Measurements from ENCODE around the gene TTLL13.

The TTLL13 gene

DNA sequence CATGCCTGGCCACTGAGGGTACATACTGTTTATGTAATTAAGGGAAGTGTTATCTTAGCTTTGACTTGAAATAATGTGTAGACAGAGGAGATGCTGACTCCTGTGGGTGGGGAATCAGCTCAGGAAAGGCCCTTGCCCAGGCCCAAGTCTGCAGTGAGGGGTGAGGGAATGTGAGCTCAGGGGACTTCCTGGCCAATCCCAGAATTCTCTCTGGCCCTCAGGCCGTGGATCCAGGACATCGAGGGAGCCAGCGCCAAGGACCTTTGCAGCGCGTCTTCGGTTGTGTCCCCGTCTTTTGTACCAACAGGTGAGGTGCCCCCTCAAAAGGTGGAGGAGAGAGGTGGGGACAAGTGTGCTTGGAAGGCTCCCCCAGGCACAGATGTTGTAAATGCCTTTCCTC is 22.0 kb upstream of the TTLL13 start:
- H3K27ac ChIP-seq = no peak overlapping the region
- DNase-seq = no peak
- H3K9me3 ChIP-seq (ENCODE audit: severe bottlenecking) = no peaks in the 10 kb centered on the region
- peaks cover 88% of the 10 kb centered on the region for H3K36me3 ChIP-seq
- TF ChIP-seq, protein P1, sequence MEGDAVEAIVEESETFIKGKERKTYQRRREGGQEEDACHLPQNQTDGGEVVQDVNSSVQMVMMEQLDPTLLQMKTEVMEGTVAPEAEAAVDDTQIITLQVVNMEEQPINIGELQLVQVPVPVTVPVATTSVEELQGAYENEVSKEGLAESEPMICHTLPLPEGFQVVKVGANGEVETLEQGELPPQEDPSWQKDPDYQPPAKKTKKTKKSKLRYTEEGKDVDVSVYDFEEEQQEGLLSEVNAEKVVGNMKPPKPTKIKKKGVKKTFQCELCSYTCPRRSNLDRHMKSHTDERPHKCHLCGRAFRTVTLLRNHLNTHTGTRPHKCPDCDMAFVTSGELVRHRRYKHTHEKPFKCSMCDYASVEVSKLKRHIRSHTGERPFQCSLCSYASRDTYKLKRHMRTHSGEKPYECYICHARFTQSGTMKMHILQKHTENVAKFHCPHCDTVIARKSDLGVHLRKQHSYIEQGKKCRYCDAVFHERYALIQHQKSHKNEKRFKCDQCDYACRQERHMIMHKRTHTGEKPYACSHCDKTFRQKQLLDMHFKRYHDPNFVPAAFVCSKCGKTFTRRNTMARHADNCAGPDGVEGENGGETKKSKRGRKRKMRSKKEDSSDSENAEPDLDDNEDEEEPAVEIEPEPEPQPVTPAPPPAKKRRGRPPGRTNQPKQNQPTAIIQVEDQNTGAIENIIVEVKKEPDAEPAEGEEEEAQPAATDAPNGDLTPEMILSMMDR (IDR thresholded peaks at IDR 0.05; ENCODE audit: low read depth, low read length) = no peak
- no peaks in the 10 kb centered on the region for H3K27me3 ChIP-seq (ENCODE audit: insufficient read depth, low read depth, severe bottlenecking)
- no peak overlapping the region for H3K4me3 ChIP-seq (ENCODE audit: low read depth, low read length)

DNA sequence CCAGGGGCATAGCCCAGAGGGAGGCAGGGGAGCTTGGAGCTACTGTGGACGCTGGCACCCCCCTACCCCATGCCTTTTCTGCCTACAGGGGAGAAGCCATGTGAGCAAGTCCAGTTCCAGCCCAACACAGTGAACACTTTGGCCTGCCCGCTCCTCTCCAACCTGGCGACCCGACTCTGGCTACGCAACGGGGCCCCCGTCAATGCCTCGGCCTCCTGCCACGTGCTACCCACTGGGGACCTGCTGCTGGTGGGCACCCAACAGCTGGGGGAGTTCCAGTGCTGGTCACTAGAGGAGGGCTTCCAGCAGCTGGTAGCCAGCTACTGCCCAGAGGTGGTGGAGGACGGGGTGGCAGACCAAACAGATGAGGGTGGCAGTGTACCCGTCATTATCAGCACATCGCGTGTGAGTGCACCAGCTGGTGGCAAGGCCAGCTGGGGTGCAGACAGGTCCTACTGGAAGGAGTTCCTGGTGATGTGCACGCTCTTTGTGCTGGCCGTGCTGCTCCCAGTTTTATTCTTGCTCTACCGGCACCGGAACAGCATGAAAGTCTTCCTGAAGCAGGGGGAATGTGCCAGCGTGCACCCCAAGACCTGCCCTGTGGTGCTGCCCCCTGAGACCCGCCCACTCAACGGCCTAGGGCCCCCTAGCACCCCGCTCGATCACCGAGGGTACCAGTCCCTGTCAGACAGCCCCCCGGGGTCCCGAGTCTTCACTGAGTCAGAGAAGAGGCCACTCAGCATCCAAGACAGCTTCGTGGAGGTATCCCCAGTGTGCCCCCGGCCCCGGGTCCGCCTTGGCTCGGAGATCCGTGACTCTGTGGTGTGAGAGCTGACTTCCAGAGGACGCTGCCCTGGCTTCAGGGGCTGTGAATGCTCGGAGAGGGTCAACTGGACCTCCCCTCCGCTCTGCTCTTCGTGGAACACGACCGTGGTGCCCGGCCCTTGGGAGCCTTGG is 21.3 kb upstream of the TTLL13 start:
- DNase-seq = no peak
- H3K36me3 ChIP-seq = peaks cover 81% of the 10 kb centered on the region
- H3K27ac ChIP-seq = no peak overlapping the region
- no peaks in the 10 kb centered on the region for H3K9me3 ChIP-seq (ENCODE audit: severe bottlenecking)
- H3K4me3 ChIP-seq (ENCODE audit: low read depth, low read length) = no peak overlapping the region
- no peaks in the 10 kb centered on the region for H3K27me3 ChIP-seq (ENCODE audit: insufficient read depth, low read depth, severe bottlenecking)
- TF ChIP-seq, protein P1 (IDR thresholded peaks at IDR 0.05; ENCODE audit: low read depth, low read length) = no peak

DNA sequence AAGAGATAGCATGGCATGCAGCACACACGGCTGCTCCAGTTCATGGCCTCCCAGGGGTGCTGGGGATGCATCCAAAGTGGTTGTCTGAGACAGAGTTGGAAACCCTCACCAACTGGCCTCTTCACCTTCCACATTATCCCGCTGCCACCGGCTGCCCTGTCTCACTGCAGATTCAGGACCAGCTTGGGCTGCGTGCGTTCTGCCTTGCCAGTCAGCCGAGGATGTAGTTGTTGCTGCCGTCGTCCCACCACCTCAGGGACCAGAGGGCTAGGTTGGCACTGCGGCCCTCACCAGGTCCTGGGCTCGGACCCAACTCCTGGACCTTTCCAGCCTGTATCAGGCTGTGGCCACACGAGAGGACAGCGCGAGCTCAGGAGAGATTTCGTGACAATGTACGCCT is 20.4 kb upstream of the TTLL13 start:
- Histone ChIP-seq H3K9me3 (ENCODE audit: severe bottlenecking) (no peaks in the 10 kb centered on the region), H3K27ac (no peak overlapping the region), H3K36me3 (peaks cover 73% of the 10 kb centered on the region), H3K4me3 (ENCODE audit: low read depth, low read length) (no peak overlapping the region), H3K27me3 (ENCODE audit: insufficient read depth, low read depth, severe bottlenecking) (no peaks in the 10 kb centered on the region)
- TF ChIP-seq, protein P1 (IDR thresholded peaks at IDR 0.05; ENCODE audit: low read depth, low read length) = no peak
- DNase-seq = no peak

DNA sequence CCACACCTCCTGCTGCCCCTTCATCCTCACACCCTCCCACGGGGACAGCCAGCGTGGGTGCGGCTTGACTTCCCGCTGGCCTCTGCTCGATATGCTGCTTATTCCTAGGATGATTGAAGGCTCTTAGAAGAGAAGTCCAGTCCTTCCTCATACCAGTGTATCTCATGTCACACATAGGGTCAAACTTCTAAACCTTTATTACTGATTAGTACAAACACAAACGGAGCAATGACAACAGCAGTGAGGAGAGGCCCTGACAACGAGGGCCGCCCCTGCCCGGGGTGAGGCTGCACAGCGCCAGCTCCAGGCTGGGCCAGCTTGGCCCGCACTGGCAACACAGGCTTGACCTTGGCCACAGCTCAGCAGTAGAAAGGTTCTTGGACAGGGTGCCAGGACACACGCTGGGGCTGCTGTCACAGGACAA is 19.3 kb upstream of the TTLL13 start:
- TF ChIP-seq, protein P1 (IDR thresholded peaks at IDR 0.05; ENCODE audit: low read depth, low read length) = no peak
- no peaks in the 10 kb centered on the region for H3K27me3 ChIP-seq (ENCODE audit: insufficient read depth, low read depth, severe bottlenecking)
- H3K36me3 ChIP-seq = peaks cover 62% of the 10 kb centered on the region
- H3K4me3 ChIP-seq (ENCODE audit: low read depth, low read length) = no peak overlapping the region
- H3K9me3 ChIP-seq (ENCODE audit: severe bottlenecking) = no peaks in the 10 kb centered on the region
- DNase-seq = no peak
- H3K27ac ChIP-seq = no peak overlapping the region; the same call in 1 of the 2 replicates

DNA sequence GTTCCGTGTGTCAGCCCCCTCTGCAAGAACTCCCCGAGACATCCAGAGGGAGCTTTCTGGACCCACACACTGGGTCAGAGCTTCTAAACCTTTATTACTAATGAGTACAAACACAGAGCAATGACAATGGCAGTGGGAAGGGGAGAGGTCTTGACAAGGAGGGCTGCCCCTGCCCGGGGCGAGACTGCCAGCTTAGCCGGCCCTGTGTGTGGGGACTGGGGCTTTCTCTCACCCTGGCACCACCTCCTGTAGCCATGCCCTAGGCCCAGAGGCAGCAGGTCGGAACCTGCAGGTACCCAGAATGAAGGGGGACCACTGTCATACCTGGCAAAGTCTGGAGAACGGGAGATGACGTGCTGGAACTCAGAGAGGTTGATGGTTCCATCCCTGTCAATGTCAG is 18.7 kb upstream of the TTLL13 start:
- Histone ChIP-seq H3K27ac (no peak overlapping the region; the same call in 1 of the 2 replicates), H3K4me3 (ENCODE audit: low read depth, low read length) (no peak overlapping the region), H3K27me3 (ENCODE audit: insufficient read depth, low read depth, severe bottlenecking) (no peaks in the 10 kb centered on the region), H3K36me3 (peaks cover 56% of the 10 kb centered on the region), H3K9me3 (ENCODE audit: severe bottlenecking) (no peaks in the 10 kb centered on the region)
- TF ChIP-seq, protein P1 (IDR thresholded peaks at IDR 0.05; ENCODE audit: low read depth, low read length) = no peak
- no peak for DNase-seq
